GM12878 (cell line): ENCODE results near the gene RPS6KA5. TPM values are rescaled to one million over a fixed set of nuclear protein-coding genes. Genes with fewer than 3 reads are reported as not detected.

Source experiments
- ATAC-seq: fragments of 200-7000 bp; cut with Tn5 transposase; 3 replicates; pipeline ENCODE4 v1.9.1; 2020; ENCODE audit warnings: mild to moderate bottlenecking, moderate library complexity
- BruUV-seq: library from RNA; stranded (reverse); fragments of 400-500 nt; replicated peaks from 2 replicates; lab custom pipeline; 2021; lab: Mats Ljungman, UMichigan
- CTCF ChIA-PET: fragments of 300-600 bp; sonication (Branson Sonifier 250); formaldehyde crosslinking; extraction: SDS; loops from one replicate; lab custom pipeline; 2021; ENCODE audit warnings: inconsistent platforms; lab: Yijun Ruan, JAX
- POLR2A ChIA-PET: fragments of 350-600 bp; formaldehyde crosslinking; extraction: SDS; loops from one replicate; lab custom pipeline; 2021; ENCODE audit warnings: inconsistent platforms; lab: Charles Lee
- RAD21 ChIA-PET: fragments of 300-600 bp; sonication (Branson Sonifier 250); formaldehyde crosslinking; loops from one replicate; lab custom pipeline; 2023; ENCODE audit warnings: antibody characterized with exemption; ENCODE audit not compliant: unreplicated experiment; lab: Charles Lee
- SMC1A ChIA-PET: fragments of 300-600 bp; sonication (Branson Sonifier 250); formaldehyde crosslinking; loops from one replicate; lab custom pipeline; 2023; ENCODE audit not compliant: unreplicated experiment, uncharacterized antibody; lab: Charles Lee
- DNase-seq: peaks from one replicate; pipeline ENCODE4 v3.0.0-alpha.2; 2011; ENCODE audit warnings: low read depth, low spot score
- FAIRE-seq: peaks from 3 replicates; lab custom pipeline; 2011; peaks lifted over from hg19 to GRCh38; lab: Jason Lieb, UNC
- H2AFZ ChIP-seq: 2 replicates; pipeline ENCODE4 v1.6.0; 2011; ENCODE audit warnings: low read depth, low read length, control low read depth; ENCODE audit not compliant: control insufficient read depth
- H3K27ac ChIP-seq: 2 replicates; pipeline ENCODE4 v1.5.1; 2011; ENCODE audit warnings: control low read depth; ENCODE audit not compliant: control insufficient read depth, insufficient read depth
- H3K27me3 ChIP-seq, 2 experiments: replicated peaks in 1 of 2; 2 replicates each; pipeline versions ENCODE4 v1.6.0 to v1.6.1; 2011; ENCODE audit warnings: low read length in 1 of 2; ENCODE audit not compliant: control insufficient read depth in 2 of 2, insufficient read depth in 2 of 2
- H3K36me3 ChIP-seq, 2 experiments: 2 replicates each; pipeline ENCODE4 v1.5.1; 2011; ENCODE audit warnings: low read length in 1 of 2; ENCODE audit not compliant: control insufficient read depth in 2 of 2, insufficient read depth in 2 of 2
- H3K4me1 ChIP-seq: 2 replicates; pipeline ENCODE4 v1.6.1; 2011; ENCODE audit warnings: mild to moderate bottlenecking, low read length, moderate library complexity, mixed read lengths; ENCODE audit not compliant: control insufficient read depth, insufficient read depth
- H3K4me2 ChIP-seq: 2 replicates; pipeline ENCODE4 v1.6.0; 2011; ENCODE audit warnings: control low read depth; ENCODE audit not compliant: control insufficient read depth, insufficient read depth
- H3K4me3 ChIP-seq: fragments of 200-600 bp; sonication (generic); 2 replicates; pipeline ENCODE4 v1.5.1; 2016
- H3K79me2 ChIP-seq: 2 replicates; pipeline ENCODE4 v1.6.0; 2011; ENCODE audit warnings: low read length; ENCODE audit not compliant: control insufficient read depth, insufficient read depth
- H3K9ac ChIP-seq: 2 replicates; pipeline ENCODE4 v1.8.0; 2011; ENCODE audit warnings: low read length, control low read depth, mixed read lengths; ENCODE audit not compliant: control insufficient read depth, insufficient read depth
- H3K9me3 ChIP-seq: replicated peaks from 3 replicates; pipeline ENCODE4 v1.5.1; 2011; ENCODE audit warnings: mild to moderate bottlenecking, low read length; ENCODE audit not compliant: control insufficient read depth, insufficient read depth
- H4K20me1 ChIP-seq: 2 replicates; pipeline ENCODE4 v1.6.0; 2011; ENCODE audit not compliant: control insufficient read depth, insufficient read depth
- EZH2 ChIP-seq: IDR thresholded peaks from 2 replicates; pipeline ENCODE4 v1.6.1; 2012; ENCODE audit warnings: low read depth, mild to moderate bottlenecking, control low read depth, inconsistent platforms, low read length, borderline replicate concordance; ENCODE audit not compliant: control insufficient read depth
- HDGF ChIP-seq: fragments of 450-650 bp; IDR thresholded peaks from 2 replicates; pipeline ENCODE4 v1.6.1; 2016; ENCODE audit warnings: antibody characterized with exemption
- MEF2A ChIP-seq: IDR thresholded peaks from 2 replicates; pipeline ENCODE4 v1.6.1; 2011; ENCODE audit warnings: low read depth, mild to moderate bottlenecking, low read length, moderate library complexity; ENCODE audit not compliant: insufficient read depth
- PAX5 ChIP-seq: IDR thresholded peaks from 2 replicates; pipeline ENCODE4 v1.6.1; 2011; ENCODE audit warnings: low read depth, low read length, borderline replicate concordance
- SMARCA5 ChIP-seq: fragments of 450-650 bp; IDR thresholded peaks from 2 replicates; pipeline ENCODE4 v1.6.1; 2017; ENCODE audit warnings: mild to moderate bottlenecking
- ZSCAN29 ChIP-seq: fragments of 450-650 bp; IDR thresholded peaks from 2 replicates; pipeline ENCODE4 v1.6.1; 2017; ENCODE audit warnings: mild to moderate bottlenecking, moderate library complexity
- WGBS: methylation state at CpG from one replicate; pipeline ENCODE4 v1.1.6; 2016; ENCODE audit warnings: low lambda C conversion rate; ENCODE audit not compliant: insufficient replicate concordance, insufficient coverage; ENCODE audit errors: missing lambda C conversion rate; 5-methylcytosine and 5-hydroxymethylcytosine counted together
- in situ Hi-C: fragments of 300-500 bp; cut with MboI; formaldehyde crosslinking; loops from 9 replicates; pipeline ENCODE4 v1.14.3; 2018; ENCODE audit warnings: mixed read lengths
- intact Hi-C: fragments of 100-400 bp; cut with micrococcal nuclease; formaldehyde crosslinking; loops from one replicate; pipeline ENCODE4 v1.14.2; 2022; ENCODE audit not compliant: unreplicated experiment
- polyA plus RNA-seq, 11 experiments: library from polyadenylated mRNA; depleted of rRNA in 4 of 11; unstranded in 6 of 11; stranded (reverse) in 5 of 11; fragments of >200 nt; fragmentation: Nextera tagmentation in 4 of 11; fragmentation: Illumina TruSeq in 1 of 11; extraction: Ambion mirVana in 4 of 11; extraction: Trizol in 1 of 11; gene quantifications; 1 replicate in 1 of 11; 2 replicates in 10 of 11; pipeline versions ENCODE4 v1.2.1 to v1.2.3, GENCODE V29; 2011 to 2016; ENCODE audit warnings: inconsistent platforms in 2 of 11, missing spikeins in 2 of 11, low read depth in 1 of 11
- total RNA-seq, 4 experiments: library from RNA; depleted of rRNA in 3 of 4; stranded (reverse); fragments of >200 nt in 3 of 4; fragmentation: Illumina TruSeq in 1 of 4; extraction: Trizol in 1 of 4; gene quantifications; 2 replicates each; pipeline versions ENCODE4 v1.2.1 to v1.2.3, GENCODE V29; 2013 to 2021
- TF ChIP-seq, protein P1 (sequence below): IDR thresholded peaks from 2 replicates; pipeline ENCODE4 v1.6.1; 2012; ENCODE audit warnings: low read depth, low read length, improper control_type of control experiment
- TF ChIP-seq, protein P2 (sequence below): IDR thresholded peaks from 2 replicates; pipeline ENCODE4 v1.6.1; 2011; ENCODE audit warnings: mild to moderate bottlenecking, low read depth, low read length, moderate library complexity; ENCODE audit not compliant: insufficient replicate concordance
- TF ChIP-seq, protein P3 (sequence below): fragments of 450-650 bp; formaldehyde crosslinking; IDR thresholded peaks from 2 replicates; pipeline ENCODE4 v1.5.0; 2022; ENCODE audit warnings: mild to moderate bottlenecking, missing genetic modification characterization
- TF ChIP-seq, protein P4 (sequence below): fragments of 450-650 bp; IDR thresholded peaks from 2 replicates; pipeline ENCODE4 v1.6.1; 2016; ENCODE audit warnings: mild to moderate bottlenecking

The RPS6KA5 gene
- total and polyA plus RNA-seq, 10 of the 15 experiments (the other 5 are each of a cell fraction or from before 2014, with no cell fraction given), result 1.4 to 7.0 (median 3.7) TPM

DNA sequence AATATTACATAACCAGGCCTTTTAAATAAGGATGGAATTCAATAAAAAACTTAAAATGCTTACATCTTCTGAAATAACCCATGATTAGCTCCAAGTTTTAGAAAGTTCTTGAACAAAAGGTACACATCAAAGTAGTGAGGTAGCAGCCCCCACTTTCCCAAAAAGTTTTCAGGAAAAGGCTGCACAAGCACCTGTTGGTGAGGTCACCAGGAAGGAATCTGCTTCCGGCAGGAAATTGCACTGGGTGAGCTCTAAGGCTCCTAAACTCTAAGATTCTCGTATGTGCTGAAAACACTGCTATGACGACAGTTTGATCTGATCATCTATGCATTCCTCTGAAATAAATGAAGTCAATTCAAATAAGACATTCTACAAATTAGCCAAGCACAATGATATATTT, 210.0 kb downstream of the RPS6KA5 start:
- no peak overlapping the region for H3K4me2 ChIP-seq
- 80% methylated on average over 3 of the region's 3 CpGs for WGBS
- H3K9me3 ChIP-seq, result no peaks in the 10 kb centered on the region
- ChIA-PET RAD21 (no interaction called here), CTCF (interaction anchor here (0.6 kb wide), 1 partner anchor 230 kb away, joined by 6 read pairs; no protein-coding TSS in a partner anchor)
- H3K4me1 ChIP-seq, result no peaks in the 10 kb centered on the region
- H3K79me2 ChIP-seq, result no peaks in the 10 kb centered on the region
- no TSS peak for BruUV-seq
- DNase-seq, result no peak
- ATAC-seq, result no peak
- no peak overlapping the region for H3K9ac ChIP-seq
- H3K27ac ChIP-seq, result no peak overlapping the region
- intact Hi-C loops, result no loop called here
- no peak for FAIRE-seq
- H2AFZ ChIP-seq, result no peak overlapping the region
- H3K4me3 ChIP-seq, result no peak overlapping the region
- TF ChIP-seq PAX5 (no peak), ZSCAN29 (no peak), SMARCA5 (no peak), EZH2 (no peak), HDGF (no peak), MEF2A (no peak)
- TF ChIP-seq, protein P1, sequence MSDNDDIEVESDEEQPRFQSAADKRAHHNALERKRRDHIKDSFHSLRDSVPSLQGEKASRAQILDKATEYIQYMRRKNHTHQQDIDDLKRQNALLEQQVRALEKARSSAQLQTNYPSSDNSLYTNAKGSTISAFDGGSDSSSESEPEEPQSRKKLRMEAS, result no peak
- TF ChIP-seq, protein P2, sequence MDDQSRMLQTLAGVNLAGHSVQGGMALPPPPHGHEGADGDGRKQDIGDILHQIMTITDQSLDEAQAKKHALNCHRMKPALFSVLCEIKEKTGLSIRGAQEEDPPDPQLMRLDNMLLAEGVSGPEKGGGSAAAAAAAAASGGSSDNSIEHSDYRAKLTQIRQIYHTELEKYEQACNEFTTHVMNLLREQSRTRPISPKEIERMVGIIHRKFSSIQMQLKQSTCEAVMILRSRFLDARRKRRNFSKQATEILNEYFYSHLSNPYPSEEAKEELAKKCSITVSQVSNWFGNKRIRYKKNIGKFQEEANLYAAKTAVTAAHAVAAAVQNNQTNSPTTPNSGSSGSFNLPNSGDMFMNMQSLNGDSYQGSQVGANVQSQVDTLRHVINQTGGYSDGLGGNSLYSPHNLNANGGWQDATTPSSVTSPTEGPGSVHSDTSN, result no peak
- TF ChIP-seq, protein P3, sequence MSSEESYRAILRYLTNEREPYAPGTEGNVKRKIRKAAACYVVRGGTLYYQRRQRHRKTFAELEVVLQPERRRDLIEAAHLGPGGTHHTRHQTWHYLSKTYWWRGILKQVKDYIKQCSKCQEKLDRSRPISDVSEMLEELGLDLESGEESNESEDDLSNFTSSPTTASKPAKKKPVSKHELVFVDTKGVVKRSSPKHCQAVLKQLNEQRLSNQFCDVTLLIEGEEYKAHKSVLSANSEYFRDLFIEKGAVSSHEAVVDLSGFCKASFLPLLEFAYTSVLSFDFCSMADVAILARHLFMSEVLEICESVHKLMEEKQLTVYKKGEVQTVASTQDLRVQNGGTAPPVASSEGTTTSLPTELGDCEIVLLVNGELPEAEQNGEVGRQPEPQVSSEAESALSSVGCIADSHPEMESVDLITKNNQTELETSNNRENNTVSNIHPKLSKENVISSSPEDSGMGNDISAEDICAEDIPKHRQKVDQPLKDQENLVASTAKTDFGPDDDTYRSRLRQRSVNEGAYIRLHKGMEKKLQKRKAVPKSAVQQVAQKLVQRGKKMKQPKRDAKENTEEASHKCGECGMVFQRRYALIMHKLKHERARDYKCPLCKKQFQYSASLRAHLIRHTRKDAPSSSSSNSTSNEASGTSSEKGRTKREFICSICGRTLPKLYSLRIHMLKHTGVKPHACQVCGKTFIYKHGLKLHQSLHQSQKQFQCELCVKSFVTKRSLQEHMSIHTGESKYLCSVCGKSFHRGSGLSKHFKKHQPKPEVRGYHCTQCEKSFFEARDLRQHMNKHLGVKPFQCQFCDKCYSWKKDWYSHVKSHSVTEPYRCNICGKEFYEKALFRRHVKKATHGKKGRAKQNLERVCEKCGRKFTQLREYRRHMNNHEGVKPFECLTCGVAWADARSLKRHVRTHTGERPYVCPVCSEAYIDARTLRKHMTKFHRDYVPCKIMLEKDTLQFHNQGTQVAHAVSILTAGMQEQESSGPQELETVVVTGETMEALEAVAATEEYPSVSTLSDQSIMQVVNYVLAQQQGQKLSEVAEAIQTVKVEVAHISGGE (CRISPR knock-in tag), result no peak
- TF ChIP-seq, protein P4, sequence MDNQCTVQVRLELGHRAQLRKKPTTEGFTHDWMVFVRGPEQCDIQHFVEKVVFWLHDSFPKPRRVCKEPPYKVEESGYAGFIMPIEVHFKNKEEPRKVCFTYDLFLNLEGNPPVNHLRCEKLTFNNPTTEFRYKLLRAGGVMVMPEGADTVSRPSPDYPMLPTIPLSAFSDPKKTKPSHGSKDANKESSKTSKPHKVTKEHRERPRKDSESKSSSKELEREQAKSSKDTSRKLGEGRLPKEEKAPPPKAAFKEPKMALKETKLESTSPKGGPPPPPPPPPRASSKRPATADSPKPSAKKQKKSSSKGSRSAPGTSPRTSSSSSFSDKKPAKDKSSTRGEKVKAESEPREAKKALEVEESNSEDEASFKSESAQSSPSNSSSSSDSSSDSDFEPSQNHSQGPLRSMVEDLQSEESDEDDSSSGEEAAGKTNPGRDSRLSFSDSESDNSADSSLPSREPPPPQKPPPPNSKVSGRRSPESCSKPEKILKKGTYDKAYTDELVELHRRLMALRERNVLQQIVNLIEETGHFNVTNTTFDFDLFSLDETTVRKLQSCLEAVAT, result no peak
- TF ChIP-seq, all 136 proteins: peak for 0
- Histone ChIP-seq H4K20me1 (no peaks in the 10 kb centered on the region), H3K36me3 (no peaks in the 10 kb centered on the region), H3K27me3 (no peaks in the 10 kb centered on the region)
- POLR2A ChIA-PET, result interaction anchor here (0.5 to 0.6 kb wide), 2 partner anchors 87 to 266 kb away, joined by 4 to 5 read pairs; no protein-coding TSS in a partner anchor
- SMC1A ChIA-PET, result interaction anchor here (0.7 kb wide), 1 partner anchor 26 kb away, joined by 3 read pairs; no protein-coding TSS in a partner anchor
- in situ Hi-C loops, result no loop called here
